Central memory CD8-positive, alpha-beta T cell (primary cell): Measurements from ENCODE around the gene ATP6V1B1.

Source experiments
- ATAC-seq: fragments of 150-1000 bp; cut with Tn5 transposase; replicated peaks from 2 replicates; pipeline ENCODE4 v1.10.0; 2022; ENCODE audit warnings: mild to moderate bottlenecking, moderate FRiP score, moderate number of reproducible peaks; ENCODE audit not compliant: poor library complexity, severe bottlenecking; ENCODE audit errors: extremely low read depth
- DNase-seq, 2 donors: peaks; one replicate each; pipeline ENCODE4 v3.0.0; 2021; ENCODE audit warnings: low spot score in 2 of 2
- H3K27ac Mint-ChIP-seq: one replicate; pipeline ENCODE4 v1.8.0; 2022; ENCODE audit warnings: low read depth, mild to moderate bottlenecking, moderate library complexity, mixed read lengths
- H3K27me3 Mint-ChIP-seq: one replicate; pipeline ENCODE4 v1.8.0; 2022; ENCODE audit warnings: mixed read lengths
- H3K36me3 Mint-ChIP-seq: one replicate; pipeline ENCODE4 v1.8.0; 2022; ENCODE audit warnings: mild to moderate bottlenecking, moderate library complexity, mixed read lengths; ENCODE audit not compliant: insufficient read depth
- H3K4me1 Mint-ChIP-seq: one replicate; pipeline ENCODE4 v1.8.0; 2022; ENCODE audit warnings: mixed read lengths
- H3K4me3 Mint-ChIP-seq: one replicate; pipeline ENCODE4 v1.8.0; 2022; ENCODE audit warnings: mild to moderate bottlenecking, moderate library complexity, mixed read lengths
- H3K9me3 Mint-ChIP-seq: one replicate; pipeline ENCODE4 v1.8.0; 2022; ENCODE audit warnings: mixed read lengths

The ATP6V1B1 gene

GRCh38 chr2:70936979-70937811 is 1.5 kb downstream of the ATP6V1B1 start:
- Mint-ChIP-seq H3K4me1 (no peaks in the 10 kb centered on the region), H3K36me3 (no peaks in the 10 kb centered on the region), H3K27ac (no peak overlapping the region), H3K27me3 (peaks cover 10% of the 10 kb centered on the region), H3K4me3 (no peak overlapping the region), H3K9me3 (no peaks in the 10 kb centered on the region)
- no peak for ATAC-seq
- DNase-seq: no peak

DNA sequence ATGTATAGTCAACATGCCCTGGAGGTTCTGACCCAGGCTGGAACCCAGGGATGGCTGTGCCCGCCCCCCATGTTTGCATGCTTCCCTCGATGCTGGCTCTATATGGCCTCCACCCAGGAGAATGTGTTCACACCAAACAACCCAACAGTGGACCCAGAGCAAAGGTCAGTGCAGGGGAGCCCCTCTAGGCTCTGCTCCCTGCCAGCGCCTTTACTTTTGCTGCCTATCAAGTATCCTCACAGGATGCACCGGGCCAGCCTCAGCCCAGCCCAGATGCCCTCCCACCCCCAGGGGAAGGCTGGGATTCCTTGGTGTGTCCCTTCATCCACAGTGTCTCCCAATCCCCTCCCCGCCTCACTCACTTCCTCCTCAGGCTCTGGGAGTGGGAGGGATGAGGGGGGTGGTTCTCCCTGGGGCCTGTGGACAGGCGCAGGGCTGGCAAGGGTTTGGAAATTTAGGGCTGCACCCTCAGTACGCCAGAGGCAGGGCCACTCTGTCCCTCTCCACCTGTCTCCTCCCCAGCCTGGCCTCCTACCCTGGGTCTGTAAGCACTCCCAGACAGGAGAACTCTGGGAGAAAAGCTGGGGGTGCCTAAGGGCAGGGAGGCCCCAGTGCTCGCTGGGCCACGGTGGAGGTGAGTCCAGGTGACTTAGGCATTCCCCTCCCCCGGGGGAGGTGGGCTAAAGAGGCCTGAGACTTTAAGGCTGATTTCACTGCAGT is 2.3 kb downstream of the ATP6V1B1 start:
- Mint-ChIP-seq H3K27ac (no peak overlapping the region), H3K27me3 (peaks cover 10% of the 10 kb centered on the region)
- ATAC-seq: no peak

DNA sequence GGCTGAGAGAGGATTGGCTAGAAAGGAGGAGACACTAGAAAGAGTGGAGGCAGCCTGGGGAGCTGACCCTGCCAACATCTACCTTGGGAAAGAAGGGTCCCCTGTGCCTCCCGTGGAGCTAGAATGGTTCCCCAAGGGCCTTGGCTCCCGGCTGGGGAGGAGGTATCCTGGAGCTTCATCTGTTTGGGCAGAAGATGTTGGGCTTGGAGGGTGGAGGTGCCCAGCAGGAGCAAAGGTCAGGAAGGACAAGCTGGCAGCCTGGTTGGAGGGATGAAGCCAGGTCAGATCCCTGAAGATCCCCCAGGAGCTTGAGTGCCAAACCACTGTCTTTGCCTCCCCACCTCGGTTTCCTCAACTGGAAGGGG is 2.9 kb downstream of the ATP6V1B1 start:
- ATAC-seq: no peak
- Mint-ChIP-seq H3K4me3 (no peak overlapping the region), H3K4me1 (no peaks in the 10 kb centered on the region), H3K9me3 (no peaks in the 10 kb centered on the region), H3K36me3 (no peaks in the 10 kb centered on the region), H3K27me3 (peaks cover 10% of the 10 kb centered on the region), H3K27ac (no peak overlapping the region)
- no peak for DNase-seq

More for the DNA sequence above, 2.3 kb downstream of the ATP6V1B1 start:
- no peak for DNase-seq
- no peaks in the 10 kb centered on the region for H3K36me3 Mint-ChIP-seq
- H3K4me1 Mint-ChIP-seq: no peaks in the 10 kb centered on the region
- H3K9me3 Mint-ChIP-seq: no peaks in the 10 kb centered on the region
- no peak overlapping the region for H3K4me3 Mint-ChIP-seq

DNA sequence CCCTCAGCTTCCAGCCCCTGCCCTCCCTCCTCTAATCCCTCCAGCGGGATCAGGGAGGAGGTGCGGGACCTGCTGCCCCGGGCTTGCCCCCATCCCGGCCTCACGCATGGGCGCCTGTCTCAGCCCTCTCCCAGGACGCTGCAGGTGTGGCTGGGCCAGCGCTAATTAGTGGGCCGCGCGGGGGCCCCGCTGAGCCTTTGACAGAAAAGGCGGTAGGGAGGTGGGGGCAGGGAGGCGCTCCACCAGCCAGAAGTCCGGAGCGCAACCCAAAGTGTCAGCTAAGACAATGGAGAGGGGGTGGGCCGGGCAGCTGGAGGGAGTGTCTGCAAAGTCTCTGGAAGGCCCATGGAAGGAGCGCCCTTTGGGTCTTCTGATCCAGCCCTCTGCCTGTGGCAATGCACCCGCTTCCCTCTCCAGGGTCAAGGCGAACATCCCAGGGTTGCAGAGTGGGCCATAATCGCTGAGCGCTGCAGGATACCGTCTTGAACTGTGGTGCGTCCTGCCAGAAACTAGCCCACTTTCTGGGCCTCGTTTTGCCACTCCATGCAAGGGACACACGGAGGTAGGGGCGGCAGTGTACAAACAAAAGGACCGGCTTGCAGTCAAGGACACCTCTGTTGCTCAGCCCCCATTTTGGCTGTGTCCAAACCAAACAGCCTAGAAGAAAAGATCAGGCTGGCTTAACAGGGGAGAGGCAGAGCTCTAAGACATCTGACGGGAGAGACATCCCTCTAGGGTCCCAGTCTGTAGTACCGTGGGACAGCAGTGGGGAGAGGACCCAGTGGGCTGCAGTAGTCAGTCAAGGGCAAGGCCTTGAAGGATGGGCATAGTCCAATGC is 3.5 kb downstream of the ATP6V1B1 start:
- Mint-ChIP-seq H3K27me3 (peaks cover 10% of the 10 kb centered on the region), H3K4me3 (no peak overlapping the region), H3K36me3 (no peaks in the 10 kb centered on the region), H3K27ac (no peak overlapping the region), H3K9me3 (no peaks in the 10 kb centered on the region), H3K4me1 (no peaks in the 10 kb centered on the region)
- ATAC-seq: no peak
- no peak for DNase-seq

GRCh38 chr2:70939839-70940580 is 4.3 kb downstream of the ATP6V1B1 start:
- no peaks in the 10 kb centered on the region for H3K36me3 Mint-ChIP-seq
- peaks cover 7% of the 10 kb centered on the region for H3K27me3 Mint-ChIP-seq
- DNase-seq: no peak
- no peaks in the 10 kb centered on the region for H3K9me3 Mint-ChIP-seq
- no peak overlapping the region for H3K4me3 Mint-ChIP-seq
- no peak overlapping the region for H3K27ac Mint-ChIP-seq
- no peak for ATAC-seq
- no peaks in the 10 kb centered on the region for H3K4me1 Mint-ChIP-seq

DNA sequence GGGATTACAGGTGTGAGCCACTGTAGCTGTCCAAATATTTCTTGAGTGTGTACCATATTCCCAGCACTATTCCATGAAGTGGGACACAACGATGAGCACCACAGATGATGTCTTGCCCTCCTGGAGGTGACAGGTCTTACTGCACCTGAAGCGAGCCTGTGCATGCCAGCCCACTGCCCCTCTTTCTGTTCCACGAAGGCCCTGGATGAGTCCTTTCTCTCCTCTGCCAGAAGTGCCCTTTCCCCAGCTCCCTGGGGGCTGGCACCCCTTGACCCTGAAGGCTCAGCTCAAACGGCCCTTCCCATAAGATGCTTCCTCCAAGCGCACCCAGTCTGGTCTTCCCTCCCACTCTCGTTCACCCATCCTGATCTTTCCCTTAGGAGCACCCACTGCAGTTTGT is 5.5 kb downstream of the ATP6V1B1 start:
- Mint-ChIP-seq H3K36me3 (no peaks in the 10 kb centered on the region), H3K27me3 (no peaks in the 10 kb centered on the region), H3K27ac (no peak overlapping the region), H3K4me3 (no peak overlapping the region), H3K4me1 (no peaks in the 10 kb centered on the region), H3K9me3 (no peaks in the 10 kb centered on the region)
- no peak for DNase-seq
- no peak for ATAC-seq

- Mint-ChIP-seq H3K27me3 (peaks cover 4% of the 10 kb centered on the region), H3K4me1 (peaks cover 2% of the 10 kb centered on the region), H3K4me3 (no peak overlapping the region), H3K36me3 (no peaks in the 10 kb centered on the region), H3K27ac (no peak overlapping the region), H3K9me3 (no peaks in the 10 kb centered on the region)
- DNase-seq (no peak), ATAC-seq (no peak)
These were observed 6.0 kb downstream of the ATP6V1B1 start for GRCh38 chr2:70941701-70942100.

GRCh38 chr2:70942396-70943204 is 6.9 kb downstream of the ATP6V1B1 start:
- H3K9me3 Mint-ChIP-seq: no peaks in the 10 kb centered on the region
- ATAC-seq (no peak), DNase-seq (no peak)
- H3K27me3 Mint-ChIP-seq: peaks cover 11% of the 10 kb centered on the region
- H3K36me3 Mint-ChIP-seq: no peaks in the 10 kb centered on the region
- H3K27ac Mint-ChIP-seq: no peak overlapping the region
- H3K4me3 Mint-ChIP-seq: no peak overlapping the region
- peaks cover 6% of the 10 kb centered on the region for H3K4me1 Mint-ChIP-seq

- Mint-ChIP-seq H3K27ac (peak overlapping the region; percentile 11), H3K9me3 (no peaks in the 10 kb centered on the region), H3K4me3 (no peak overlapping the region), H3K36me3 (peaks cover under 1% of the 10 kb centered on the region), H3K27me3 (peaks cover 18% of the 10 kb centered on the region), H3K4me1 (peaks cover 12% of the 10 kb centered on the region)
- ATAC-seq: no peak
- no peak for DNase-seq
These were observed 7.6 kb downstream of the ATP6V1B1 start for GRCh38 chr2:70943205-70943871.

- H3K27ac Mint-ChIP-seq: peak overlapping the region; percentile 11
- H3K27me3 Mint-ChIP-seq: peaks cover 21% of the 10 kb centered on the region
- no peak for ATAC-seq
- H3K36me3 Mint-ChIP-seq: peaks cover 2% of the 10 kb centered on the region
- DNase-seq: no peak
- no peaks in the 10 kb centered on the region for H3K9me3 Mint-ChIP-seq
- peaks cover 15% of the 10 kb centered on the region for H3K4me1 Mint-ChIP-seq
- no peak overlapping the region for H3K4me3 Mint-ChIP-seq
These were observed 8.5 kb downstream of the ATP6V1B1 start for GRCh38 chr2:70944111-70944690.
